HepG2 (cell line): ENCODE measurements around the gene HDAC8. TPM values are rescaled to one million over a fixed set of nuclear protein-coding genes. Genes with fewer than 3 reads are reported as not detected.

Experiments
- ATAC-seq: fragments of 200-7000 bp; cut with Tn5 transposase; 3 replicates; pipeline ENCODE4 v1.9.1; 2020; ENCODE audit warnings: mild to moderate bottlenecking, moderate library complexity
- BruUV-seq: library from RNA; stranded (reverse); fragments of 400-500 nt; replicated peaks from 2 replicates; lab custom pipeline; 2021; lab: Mats Ljungman, UMichigan
- CTCF ChIA-PET: fragments of 300-600 bp; formaldehyde crosslinking; extraction: SDS; loops from one replicate; lab custom pipeline; 2021; ENCODE audit warnings: low total read pairs, inconsistent platforms, low intra/inter-chr PET ratio; lab: Yijun Ruan, JAX
- POLR2A ChIA-PET: fragments of 350-600 bp; sonication (Branson Sonifier 250); formaldehyde crosslinking; loops from one replicate; lab custom pipeline; 2020; ENCODE audit warnings: antibody characterized with exemption, inconsistent platforms; lab: Yijun Ruan, JAX
- DNase-seq: peaks from one replicate; pipeline ENCODE4 v3.0.0-alpha.2; 2015; ENCODE audit warnings: low spot score
- FAIRE-seq: peaks from 3 replicates; lab custom pipeline; 2011; peaks lifted over from hg19 to GRCh38; lab: Jason Lieb, UNC
- H2AFZ ChIP-seq: one replicate; pipeline ENCODE4 v1.6.1; 2011; ENCODE audit warnings: low read length, inconsistent platforms
- H3K27ac ChIP-seq: fragments of 300-600 bp; 3 replicates; pipeline ENCODE4 v1.8.0; 2011; ENCODE audit warnings: mixed run types, mild to moderate bottlenecking, mixed read lengths, low read length, inconsistent platforms; ENCODE audit not compliant: insufficient read depth; ENCODE audit errors: extremely low read length
- H3K27me3 ChIP-seq, 2 experiments: fragments of 200-600 bp in 1 of 2; 2 replicates in 1 of 2; 3 replicates in 1 of 2; pipeline versions ENCODE4 v1.6.0 to v1.8.0; 2011; ENCODE audit warnings: low read length in 2 of 2, mild to moderate bottlenecking in 2 of 2, moderate library complexity in 2 of 2, inconsistent platforms in 1 of 2; ENCODE audit not compliant: insufficient read depth in 2 of 2, control insufficient read depth in 1 of 2
- H3K36me3 ChIP-seq, 2 experiments: fragments of 200-600 bp in 1 of 2; replicated peaks in 1 of 2; 2 replicates in 1 of 2; 3 replicates in 1 of 2; pipeline versions ENCODE4 v1.5.1 to v1.8.0; 2011; ENCODE audit warnings: low read length in 2 of 2, inconsistent platforms in 1 of 2; ENCODE audit not compliant: insufficient read depth in 2 of 2, control insufficient read depth in 1 of 2
- H3K4me1 ChIP-seq: 2 replicates; pipeline ENCODE4 v1.5.1; 2012; ENCODE audit warnings: low read length, inconsistent platforms; ENCODE audit not compliant: insufficient read depth
- H3K4me2 ChIP-seq: 2 replicates; pipeline ENCODE4 v1.6.0; 2011; ENCODE audit warnings: low read depth, low read length, inconsistent platforms
- H3K4me3 ChIP-seq, 3 experiments: fragments of 200-600 bp in 1 of 3; sonication (generic), shearing (Covaris generic) in 1 of 3; replicated peaks in 1 of 3; 2 replicates each; pipeline ENCODE4 v1.5.1; 2011 to 2016; ENCODE audit warnings: low read length in 3 of 3, inconsistent platforms in 2 of 3, low read depth in 2 of 3, mild to moderate bottlenecking in 2 of 3, control low read depth in 1 of 3, mixed read lengths in 1 of 3; ENCODE audit not compliant: insufficient read depth in 1 of 3
- H3K79me2 ChIP-seq: one replicate; pipeline ENCODE4 v1.6.1; 2011; ENCODE audit warnings: low read length, inconsistent platforms; ENCODE audit not compliant: insufficient read depth
- H3K9ac ChIP-seq: 2 replicates; pipeline ENCODE4 v1.6.0; 2011; ENCODE audit warnings: mild to moderate bottlenecking, low read depth, low read length, inconsistent platforms; ENCODE audit not compliant: insufficient read depth
- H3K9me3 ChIP-seq: 2 replicates; pipeline ENCODE4 v1.5.1; 2012; ENCODE audit warnings: mild to moderate bottlenecking, low read length
- H4K20me1 ChIP-seq: 2 replicates; pipeline ENCODE4 v1.6.0; 2011; ENCODE audit warnings: inconsistent platforms, mild to moderate bottlenecking, low read length, moderate library complexity; ENCODE audit not compliant: insufficient read depth
- GTF3A ChIP-seq: sonication (generic); formaldehyde crosslinking; conservative IDR thresholded peaks from 2 replicates; pipeline ENCODE4 v1.4.0; 2020; ENCODE audit warnings: mild to moderate bottlenecking, missing genetic modification reagents
- SAFB2 ChIP-seq: sonication (generic); formaldehyde crosslinking; IDR thresholded peaks from 2 replicates; pipeline ENCODE4 v1.5.1; 2020; ENCODE audit warnings: missing genetic modification reagents, low read depth, mild to moderate bottlenecking, borderline replicate concordance
- ZNF34 ChIP-seq: sonication (generic); formaldehyde crosslinking; IDR thresholded peaks from 2 replicates; pipeline ENCODE4 v1.4.0; 2020; ENCODE audit warnings: mild to moderate bottlenecking, missing genetic modification reagents, borderline replicate concordance
- WGBS: methylation state at CpG from one replicate; pipeline ENCODE4 v1.1.6; 2017; ENCODE audit warnings: low lambda C conversion rate; 5-methylcytosine and 5-hydroxymethylcytosine counted together
- in situ Hi-C: cut with HindIII; loops from 2 replicates; pipeline ENCODE4 v1.10.0; 2017; ENCODE audit warnings: low pct_unique_long_range_greater_than_20kb; ENCODE audit not compliant: extremely low pct_ligation_motif_present
- intact Hi-C: fragments of 100-400 bp; cut with micrococcal nuclease; formaldehyde crosslinking; loops from one replicate; pipeline ENCODE4 v1.10.0; 2022; ENCODE audit not compliant: unreplicated experiment
- polyA plus RNA-seq, 8 experiments: library from polyadenylated mRNA; depleted of rRNA in 3 of 8; stranded (reverse) in 7 of 8; unstranded in 1 of 8; fragments of >200 nt; fragmentation: Illumina TruSeq in 4 of 8; extraction: Trizol in 4 of 8; gene quantifications; 2 replicates each; pipeline versions ENCODE4 v1.2.1 to v1.2.3, GENCODE V29; 2011 to 2016; ENCODE audit warnings: low read depth in 4 of 8, missing spikeins in 1 of 8, mixed read lengths in 1 of 8; ENCODE audit not compliant: insufficient read depth in 1 of 8
- total RNA-seq, 5 experiments: library from RNA; depleted of rRNA; stranded (reverse); fragments of >200 nt; fragmentation: Illumina TruSeq; extraction: Trizol; gene quantifications; 2 replicates each; pipeline ENCODE4 v1.2.3, GENCODE V29; 2016; ENCODE audit warnings: low read depth in 1 of 5

Gene HDAC8
- total and polyA plus RNA-seq, 2 of the 13 experiments (the other 11 are each of a cell fraction or from before 2014, with no cell fraction given), result 13.7 to 28.6 TPM

DNA sequence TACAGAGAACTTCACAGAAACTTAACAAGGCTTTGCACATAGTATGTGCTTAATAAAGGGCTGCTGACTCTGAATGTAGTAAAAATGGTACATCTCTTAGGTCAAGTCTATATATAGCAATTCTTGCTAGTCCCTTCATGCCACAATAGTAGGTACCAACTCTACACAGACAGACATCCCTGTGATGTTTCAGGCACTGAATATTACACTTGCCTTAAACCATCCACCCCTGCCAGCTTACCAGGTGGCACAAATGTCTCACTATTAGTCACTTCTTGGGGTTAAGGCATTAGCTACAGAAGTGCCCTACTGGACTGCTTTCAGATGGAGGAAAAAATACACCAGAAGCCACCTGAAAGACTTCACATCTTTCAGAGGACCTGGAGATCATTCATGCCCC, 180.6 kb downstream of the HDAC8 start:
- intact Hi-C loops, result no loop called here
- Histone ChIP-seq H3K79me2 (no peaks in the 10 kb centered on the region), H2AFZ (no peak overlapping the region), H3K4me2 (no peak overlapping the region), H3K4me1 (no peaks in the 10 kb centered on the region), H3K36me3 (no peaks in the 10 kb centered on the region), H3K27me3 (no peaks in the 10 kb centered on the region), H3K4me3 (no peak overlapping the region), H4K20me1 (no peaks in the 10 kb centered on the region), H3K9me3 (no peaks in the 10 kb centered on the region), H3K27ac (no peak overlapping the region), H3K9ac (no peak overlapping the region)
- ChIA-PET CTCF (no interaction called here), POLR2A (no interaction called here)
- in situ Hi-C loops, result no loop called here
- no TSS peak for BruUV-seq
- DNase-seq (no peak), ATAC-seq (no peak), FAIRE-seq (no peak)
- TF ChIP-seq ZNF34 (CRISPR knock-in tag), result no peak

DNA sequence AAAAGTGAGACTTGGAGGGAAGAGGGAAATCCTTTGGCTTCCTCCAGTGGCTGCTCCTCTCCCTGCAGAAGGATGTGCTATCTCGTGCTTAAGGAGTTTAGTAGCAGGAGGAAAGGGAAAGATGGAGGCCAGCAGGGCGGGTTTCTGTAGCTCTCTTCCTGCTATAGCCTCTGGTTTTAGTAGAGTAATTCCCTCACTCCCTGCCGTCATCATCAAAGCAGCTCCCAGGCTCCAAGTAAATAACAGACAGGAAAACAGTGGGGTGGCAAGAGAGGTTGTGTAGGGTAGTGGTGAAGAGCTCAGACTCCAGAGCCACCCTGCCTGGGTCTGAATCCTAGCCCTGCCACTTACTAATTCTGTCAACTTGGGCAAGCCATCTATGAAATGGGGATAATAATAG, 185.4 kb downstream of the HDAC8 start:
- TF ChIP-seq SAFB2 (CRISPR knock-in tag), result no peak
- TF ChIP-seq GTF3A (CRISPR knock-in tag), result no peak
- in situ Hi-C loops (no loop called here), intact Hi-C loops (no loop called here)
- no peaks in the 10 kb centered on the region for H3K27me3 ChIP-seq
- CTCF ChIA-PET, result no interaction called here
- H3K4me1 ChIP-seq, result peaks cover 8% of the 10 kb centered on the region
- no peak overlapping the region for H3K9ac ChIP-seq
- H3K36me3 ChIP-seq, result no peaks in the 10 kb centered on the region
- no peak overlapping the region for H3K4me3 ChIP-seq
- no peak for ATAC-seq
- no peak for FAIRE-seq
- H3K27ac ChIP-seq, result no peak overlapping the region
- H2AFZ ChIP-seq, result no peak overlapping the region
- H3K79me2 ChIP-seq, result no peaks in the 10 kb centered on the region
- H4K20me1 ChIP-seq, result no peaks in the 10 kb centered on the region
- WGBS, result 94% methylated on average over 2 of the region's 3 CpGs
- no peak overlapping the region for H3K4me2 ChIP-seq
- no peak for DNase-seq
- H3K9me3 ChIP-seq, result no peaks in the 10 kb centered on the region
- BruUV-seq, result no TSS peak
- POLR2A ChIA-PET, result no interaction called here
